GM21390 (cell line): ENCODE data around the gene B4GALNT4.
"Not testable (repeated sequence)": the region's sequence is repeated elsewhere in the genome, so short reads cannot be mapped to it uniquely, and the experiment has no call there.

Experiments
- ATAC-seq: cut with Tn5 transposase; IDR thresholded peaks from one replicate; pipeline ENCODE4 v1.9.1; 2021; ENCODE audit not compliant: unreplicated experiment

B4GALNT4 gene

GRCh38 chr11:418343-419247 is 49.3 kb downstream of the B4GALNT4 start:
- no peak for ATAC-seq

- ATAC-seq = no peak
Observed at GRCh38 chr11:419248-420005, 50.1 kb downstream of the B4GALNT4 start.

GRCh38 chr11:420054-420910 is 51.0 kb downstream of the B4GALNT4 start:
- ATAC-seq = no peak

GRCh38 chr11:420911-421321 is 51.6 kb downstream of the B4GALNT4 start:
- no peak for ATAC-seq

GRCh38 chr11:422249-422656 is 53.0 kb downstream of the B4GALNT4 start:
- no peak for ATAC-seq

GRCh38 chr11:424232-424631 is 54.9 kb downstream of the B4GALNT4 start:
- no peak for ATAC-seq

GRCh38 chr11:424766-425165 is 55.5 kb downstream of the B4GALNT4 start:
- not testable (repeated sequence) for ATAC-seq

- ATAC-seq = no peak
Observed at GRCh38 chr11:425301-425700, 56.0 kb downstream of the B4GALNT4 start.

- no peak for ATAC-seq
Observed at GRCh38 chr11:426851-427250, 57.6 kb downstream of the B4GALNT4 start.

- no peak for ATAC-seq
Observed at GRCh38 chr11:428295-428694, 59.0 kb downstream of the B4GALNT4 start.

- ATAC-seq = no peak
Observed at GRCh38 chr11:429391-429790, 60.1 kb downstream of the B4GALNT4 start.

GRCh38 chr11:429931-430456 is 60.7 kb downstream of the B4GALNT4 start:
- no peak for ATAC-seq
